Epithelial cell of esophagus (primary cell): ENCODE measurements around the gene SOS2.

Experiments
- DNase-seq: peaks from one replicate; pipeline ENCODE4 v3.0.0; 2010; ENCODE audit warnings: low read depth
- H3K4me3 ChIP-seq: 2 replicates; pipeline ENCODE4 v1.5.1; 2011; ENCODE audit warnings: mild to moderate bottlenecking, low read length, control low read depth
- CTCF ChIP-seq: IDR thresholded peaks from 2 replicates; pipeline ENCODE4 v1.5.1; 2011; ENCODE audit warnings: low read depth, mild to moderate bottlenecking, low read length, control low read depth, inconsistent platforms; ENCODE audit not compliant: insufficient read depth; ENCODE audit errors: missing control alignments

Gene SOS2

GRCh38 chr14:50069325-50069724 lies 162.1 kb downstream of the SOS2 start:
- H3K4me3 ChIP-seq, result no peak overlapping the region
- no peak for TF ChIP-seq CTCF
- no peak for DNase-seq

GRCh38 chr14:50068496-50068895 lies 162.9 kb downstream of the SOS2 start:
- H3K4me3 ChIP-seq, result no peak overlapping the region
- no peak for TF ChIP-seq CTCF
- DNase-seq, result no peak

GRCh38 chr14:50067723-50068495 lies 163.5 kb downstream of the SOS2 start:
- TF ChIP-seq CTCF, result no peak
- peak; percentile 95 for DNase-seq
- no peak overlapping the region for H3K4me3 ChIP-seq
